ENCODE measurements around the gene LIMA1. TPM values are rescaled to one million over a fixed set of nuclear protein-coding genes. Genes with fewer than 3 reads are reported as not detected.

The LIMA1 gene
- total RNA-seq, 3 donors from 2014 or later, result 155 to 364 (median 249) TPM

- DNase-seq (no peak), ATAC-seq (no peak)
- Histone ChIP-seq H3K4me3 (no peak overlapping the region), H3K36me3 (ENCODE audit: low read depth) (peaks cover 3% of the 10 kb centered on the region), H3K9me3 (no peaks in the 10 kb centered on the region), H3K4me1 (ENCODE audit: low read depth) (peaks cover 11% of the 10 kb centered on the region)
- intact Hi-C loops (cut with DNase I, micrococcal nuclease), result no loop called here
- TF ChIP-seq CTCF (IDR thresholded peaks at IDR 0.05), result no peak
These were observed 155.8 kb downstream of the LIMA1 start for GRCh38 chr12:50127546-50127945.

Small RNA genes lying within 50 kb of the gene (microRNA-seq; reads per million reads assigned to microRNA genes)
- not detected for gene MIR1293

Other genes with a start within 250 kb of the LIMA1 start
- gene ASIC1, start 225.9 kb downstream of the LIMA1 start, total RNA-seq, result 1 to 10 TPM in 2 of 3 donors, under 1 TPM in 1; 0.35 to 9.9 (median 1.7) TPM
- 10 to 100 TPM; 34.2 to 44.9 (median 38.9) TPM for gene SMARCD1, start 198.2 kb downstream of the LIMA1 start, total RNA-seq
- gene GPD1, start 179.5 kb downstream of the LIMA1 start, total RNA-seq, result 1 to 10 TPM; 1.7 to 4.1 (median 1.9) TPM
- gene COX14, start 171.3 kb downstream of the LIMA1 start, total RNA-seq, result 10 to 100 TPM; 72.2 to 89.8 (median 74.9) TPM
- 10 to 100 TPM; 21.0 to 26.2 (median 23.0) TPM for gene CERS5, start 116.2 kb downstream of the LIMA1 start, total RNA-seq
- gene FAM186A, start 113.1 kb upstream of the LIMA1 start, total RNA-seq, result not detected
- 10 to 100 TPM; 42.1 to 71.7 (median 53.1) TPM for gene LARP4, start 117.4 kb upstream of the LIMA1 start, total RNA-seq
- 10 to 100 TPM; 28.3 to 39.8 (median 34.7) TPM for gene DIP2B, start 221.5 kb upstream of the LIMA1 start, total RNA-seq

Measured in mucosa of descending colon (tissue), 3 donors.